Right lobe of liver (tissue), 6 donors: Measurements from ENCODE around the gene MAVS. TPM values are rescaled to one million over a fixed set of nuclear protein-coding genes. Genes with fewer than 3 reads are reported as not detected.

Experiments
- ATAC-seq, 4 donors: fragments of 200-7000 bp; cut with Tn5 transposase; one replicate each; pipeline ENCODE4 v1.9.1; 2020; ENCODE audit warnings: mild to moderate bottlenecking in 4 of 4, moderate library complexity in 4 of 4
- DNase-seq, 3 donors: peaks; one replicate each; pipeline ENCODE4 v3.0.0-alpha.2; 2020
- H3K27ac ChIP-seq, 3 donors: fragments of 200-600 bp; one replicate each; pipeline ENCODE4 v1.8.0; 2022
- H3K27me3 ChIP-seq, 2 donors: fragments of 200-600 bp; one replicate each; pipeline ENCODE4 v1.8.0; 2022
- H3K36me3 ChIP-seq, 4 donors: fragments of 200-600 bp; sonication (generic) in 1 of 4; one replicate each; pipeline versions ENCODE4 v1.5.1 to v1.8.0; 2017 to 2022; ENCODE audit warnings: control low read depth in 1 of 4
- H3K4me1 ChIP-seq, 4 donors: fragments of 200-600 bp; sonication (generic) in 1 of 4; one replicate each; pipeline versions ENCODE4 v1.5.1 to v1.8.0; 2017 to 2022; ENCODE audit warnings: control low read depth in 1 of 4
- H3K4me3 ChIP-seq, 3 donors: fragments of 200-600 bp; one replicate each; pipeline ENCODE4 v1.8.0; 2022
- H3K9me3 ChIP-seq, 4 donors: fragments of 200-600 bp; sonication (generic) in 1 of 4; one replicate each; pipeline versions ENCODE4 v1.5.1 to v1.8.0; 2017 to 2022; ENCODE audit warnings: control low read depth in 1 of 4
- CTCF ChIP-seq, 4 donors: fragments of 200-600 bp in 3 of 4; fragments of 450-650 bp in 1 of 4; IDR thresholded peaks; one replicate each; pipeline versions ENCODE4 v1.5.1 to v1.8.0; 2016 to 2022; ENCODE audit warnings: antibody characterized with exemption in 4 of 4, mild to moderate bottlenecking in 2 of 4
- POLR2A ChIP-seq: fragments of 450-650 bp; IDR thresholded peaks from one replicate; pipeline ENCODE4 v1.6.1; 2017; ENCODE audit warnings: antibody characterized with exemption, mild to moderate bottlenecking
- WGBS: methylation state at CpG from one replicate; pipeline ENCODE4 v1.1.6; 2018; ENCODE audit warnings: low coverage, low lambda C conversion rate; ENCODE audit not compliant: insufficient coverage; ENCODE audit errors: missing lambda C conversion rate; 5-methylcytosine and 5-hydroxymethylcytosine counted together
- intact Hi-C, 2 donors: fragments of 100-400 bp; cut with DNase I; formaldehyde crosslinking; loops; one replicate each; pipeline versions ENCODE4 v1.11.2 to v1.14.1; 2022
- total RNA-seq, 6 experiments: library from RNA; depleted of rRNA in 2 of 6; stranded (reverse); fragments of >200 nt in 2 of 6; fragmentation: NEBNext Ultra II Directional in 3 of 6; extraction: Animal tissue kit (Norgen Biotek cat#: 25700) in 3 of 6; gene quantifications; one replicate each; pipeline versions ENCODE4 v1.1.0 to v1.2.4, GENCODE V29; 2016 to 2023
- donor health status: DM: no; HTN: yes; CAD: no.
- donor health status: DM: no; HTN: no; CAD: no.
- donor health status: DM: no; HTN: no; CAD: no.
- donor health status: DM: no; HTN: yes; CAD: no.
- donor health status: DM: no; HTN: yes; CAD: no.

Gene MAVS
- total RNA-seq, 6 experiments from 2014 or later, result 10.1 to 20.4 (median 17.0) TPM

- H3K9me3 ChIP-seq, result no peaks in the 10 kb centered on the region
- peaks cover 0 to 70% (median 18%) of the 10 kb centered on the region in 4 donors for H3K36me3 ChIP-seq
- intact Hi-C loops, result no loop called here
- H3K27me3 ChIP-seq, result no peaks in the 10 kb centered on the region
- H3K4me3 ChIP-seq, result no peak overlapping the region
- H3K4me1 ChIP-seq, result no peaks in the 10 kb centered on the region
- 74% methylated on average over 2 of the region's 2 CpGs for WGBS
- ATAC-seq (no peak), DNase-seq (no peak)
- H3K27ac ChIP-seq, result no peak overlapping the region
- TF ChIP-seq POLR2A (no peak), CTCF (IDR thresholded peaks at IDR 0.05) (no peak)
Observed at GRCh38 chr20:3915691-3916090, 69.1 kb downstream of the MAVS start.

- Histone ChIP-seq H3K9me3 (no peaks in the 10 kb centered on the region), H3K27ac (no peak overlapping the region), H3K4me1 (no peaks in the 10 kb centered on the region), H3K4me3 (no peak overlapping the region), H3K36me3 (peaks cover 0 to 70% (median 14%) of the 10 kb centered on the region in 4 donors), H3K27me3 (no peaks in the 10 kb centered on the region)
- intact Hi-C loops, result no loop called here
- no peak for DNase-seq
- no peak for ATAC-seq
- WGBS, result 62% methylated on average over 2 of the region's 2 CpGs
- no peak for TF ChIP-seq POLR2A
- no peak for TF ChIP-seq CTCF (IDR thresholded peaks at IDR 0.05)
Observed at GRCh38 chr20:3916364-3916763, 69.7 kb downstream of the MAVS start.

- TF ChIP-seq POLR2A, result no peak
- TF ChIP-seq CTCF (IDR thresholded peaks at IDR 0.05), result no peak
- Histone ChIP-seq H3K27ac (no peak overlapping the region), H3K4me3 (no peak overlapping the region), H3K36me3 (peaks cover 3 to 57% (median 10%) of the 10 kb centered on the region in 4 donors), H3K4me1 (no peaks in the 10 kb centered on the region), H3K27me3 (no peaks in the 10 kb centered on the region), H3K9me3 (no peaks in the 10 kb centered on the region)
- DNase-seq (no peak), ATAC-seq (no peak)
- 81% methylated on average over 1 of the region's 1 CpG for WGBS
- intact Hi-C loops, result no loop called here
Observed at GRCh38 chr20:3919352-3919751, 72.7 kb downstream of the MAVS start.

GRCh38 chr20:3922223-3922982, 75.8 kb downstream of the MAVS start:
- H3K9me3 ChIP-seq, result no peaks in the 10 kb centered on the region
- no peak for TF ChIP-seq POLR2A
- TF ChIP-seq CTCF (IDR thresholded peaks at IDR 0.05), result no peak
- no peak for ATAC-seq
- H3K4me3 ChIP-seq, result no peak overlapping the region
- intact Hi-C loops, result loop anchor here in 1 of 2 donors (10.0 kb wide), 1 partner anchor 52 kb away; no protein-coding TSS in a partner anchor
- peaks cover under 1 to 41% (median 9%) of the 10 kb centered on the region in 4 donors for H3K36me3 ChIP-seq
- 82% methylated on average over 10 of the region's 13 CpGs for WGBS
- no peaks in the 10 kb centered on the region for H3K27me3 ChIP-seq
- DNase-seq, result no peak
- no peaks in the 10 kb centered on the region for H3K4me1 ChIP-seq
- no peak overlapping the region for H3K27ac ChIP-seq
